Sciatic nerve (tissue), 2 donors: ENCODE results near the gene GPC6. TPM values are rescaled to one million over a fixed set of nuclear protein-coding genes. Genes with fewer than 3 reads are reported as not detected.
"Not testable (repeated sequence)": the region's sequence is repeated elsewhere in the genome, so short reads cannot be mapped to it uniquely, and the experiment has no call there.

Experiments used
- ATAC-seq: fragments of 200-7000 bp; cut with Tn5 transposase; one replicate; pipeline ENCODE4 v1.9.1; 2020; ENCODE audit warnings: mild to moderate bottlenecking, moderate library complexity
- DNase-seq: peaks from one replicate; pipeline ENCODE4 v3.0.0-alpha.2; 2020; ENCODE audit warnings: low spot score
- intact Hi-C: fragments of 100-400 bp; cut with DNase I; formaldehyde crosslinking; loops from one replicate; pipeline ENCODE4 v1.14.2; 2022
- total RNA-seq: library from RNA; stranded (reverse); fragmentation: NEBNext Ultra II Directional; extraction: Animal tissue kit (Norgen Biotek cat#: 25700); gene quantifications from one replicate; pipeline ENCODE4 v1.2.1, GENCODE V29; 2021
- donor health status: DM: no; HTN: no; CAD: no.
- donor health status: DM: no; HTN: no; CAD: no.

The GPC6 gene
- total RNA-seq, 1 donor from 2014 or later, result 37.8 TPM

- DNase-seq (no peak), ATAC-seq (peak; percentile 35)
- intact Hi-C loops, result no loop called here
These were observed 965.9 kb downstream of the GPC6 start for GRCh38 chr13:94192431-94192975.

- intact Hi-C loops, result no loop called here
- peak; percentile 46 for ATAC-seq
- DNase-seq, result no peak
These were observed 969.1 kb downstream of the GPC6 start for GRCh38 chr13:94195715-94196114.

- ATAC-seq (no peak), DNase-seq (no peak)
- intact Hi-C loops, result no loop called here
These were observed 969.8 kb downstream of the GPC6 start for GRCh38 chr13:94196413-94196812.

GRCh38 chr13:94198681-94199080 is 972.1 kb downstream of the GPC6 start:
- DNase-seq, result no peak
- intact Hi-C loops, result no loop called here
- ATAC-seq, result no peak

GRCh38 chr13:94199135-94199534 is 972.5 kb downstream of the GPC6 start:
- no peak for ATAC-seq
- DNase-seq, result no peak
- intact Hi-C loops, result no loop called here

GRCh38 chr13:94201022-94201421 is 974.4 kb downstream of the GPC6 start:
- intact Hi-C loops, result no loop called here
- ATAC-seq (no peak), DNase-seq (no peak)

GRCh38 chr13:94204163-94204562 is 977.6 kb downstream of the GPC6 start:
- intact Hi-C loops, result no loop called here
- DNase-seq, result no peak
- ATAC-seq, result no peak

GRCh38 chr13:94204946-94205345 is 978.3 kb downstream of the GPC6 start:
- ATAC-seq (no peak), DNase-seq (no peak)
- intact Hi-C loops, result no loop called here

GRCh38 chr13:94205896-94206295 is 979.3 kb downstream of the GPC6 start:
- intact Hi-C loops, result no loop called here

GRCh38 chr13:94209117-94209516 is 982.5 kb downstream of the GPC6 start:
- ATAC-seq (no peak), DNase-seq (no peak)
- intact Hi-C loops, result no loop called here

More at GRCh38 chr13:94205896-94206295, 979.3 kb downstream of the GPC6 start:
- no peak for DNase-seq
- ATAC-seq, result no peak

- intact Hi-C loops, ATAC-seq, DNase-seq: not testable (repeated sequence)
These were observed 983.3 kb downstream of the GPC6 start for GRCh38 chr13:94209913-94210312.

- peak; percentile 55 for ATAC-seq
These were observed 984.2 kb downstream of the GPC6 start for GRCh38 chr13:94210816-94211215.

GRCh38 chr13:94212196-94212595 is 985.6 kb downstream of the GPC6 start:
- intact Hi-C loops, result no loop called here
- DNase-seq (no peak), ATAC-seq (no peak)

More at GRCh38 chr13:94210816-94211215, 984.2 kb downstream of the GPC6 start:
- intact Hi-C loops, result no loop called here
- DNase-seq, result no peak

- intact Hi-C loops, result no loop called here
- DNase-seq (no peak), ATAC-seq (no peak)
These were observed 987.5 kb downstream of the GPC6 start for GRCh38 chr13:94214121-94214520.

GRCh38 chr13:94214975-94215374 is 988.4 kb downstream of the GPC6 start:
- intact Hi-C loops, result no loop called here

GRCh38 chr13:94216476-94216875 is 989.9 kb downstream of the GPC6 start:
- intact Hi-C loops, result no loop called here
- DNase-seq (no peak), ATAC-seq (no peak)

More at GRCh38 chr13:94214975-94215374, 988.4 kb downstream of the GPC6 start:
- ATAC-seq (no peak), DNase-seq (no peak)

- intact Hi-C loops, result no loop called here
- DNase-seq (no peak), ATAC-seq (no peak)
These were observed 990.8 kb downstream of the GPC6 start for GRCh38 chr13:94217370-94217769.

GRCh38 chr13:94218537-94218936 is 991.9 kb downstream of the GPC6 start:
- intact Hi-C loops, result no loop called here
- no peak for ATAC-seq
- no peak for DNase-seq

- ATAC-seq (no peak), DNase-seq (no peak)
- intact Hi-C loops, result no loop called here
These were observed 992.3 kb downstream of the GPC6 start for GRCh38 chr13:94218951-94219350.

GRCh38 chr13:94224670-94225069 is 998.1 kb downstream of the GPC6 start:
- DNase-seq (no peak), ATAC-seq (no peak)
- intact Hi-C loops, result no loop called here

GRCh38 chr13:94227255-94227879 is 1000.8 kb downstream of the GPC6 start:
- DNase-seq, result no peak
- no peak for ATAC-seq
- intact Hi-C loops, result no loop called here
